GM23338 (cell line): ENCODE data around the gene CLCN4. TPM values are rescaled to one million over a fixed set of nuclear protein-coding genes. Genes with fewer than 3 reads are reported as not detected.

ENCODE experiments used
- ATAC-seq: fragments of 200-7000 bp; cut with Tn5 transposase; 3 replicates; pipeline ENCODE4 v1.9.1; 2020
- DNase-seq: peaks from one replicate; pipeline ENCODE4 v3.0.0-alpha.2; 2015; ENCODE audit warnings: low spot score
- H2AFZ ChIP-seq: fragments of 200-600 bp; sonication (generic); 2 replicates; pipeline ENCODE4 v1.8.0; 2016; ENCODE audit warnings: antibody characterized with exemption, mild to moderate bottlenecking, moderate library complexity
- H3F3A ChIP-seq: fragments of 200-600 bp; sonication (generic); replicated peaks from 2 replicates; pipeline ENCODE4 v1.8.0; 2017; ENCODE audit warnings: antibody characterized with exemption, mixed run types, low read depth
- H3K27ac ChIP-seq: fragments of 200-600 bp; sonication (generic); 2 replicates; pipeline ENCODE4 v1.6.1; 2016; ENCODE audit warnings: low read depth
- H3K27me3 ChIP-seq: fragments of 200-600 bp; sonication (generic); 2 replicates; pipeline ENCODE4 v1.8.0; 2016; ENCODE audit warnings: mild to moderate bottlenecking, mixed run types, moderate library complexity; ENCODE audit not compliant: insufficient read depth
- H3K36me3 ChIP-seq: fragments of 200-600 bp; sonication (generic); 2 replicates; pipeline ENCODE4 v1.8.0; 2016; ENCODE audit warnings: mild to moderate bottlenecking; ENCODE audit not compliant: insufficient read depth
- H3K4me1 ChIP-seq: fragments of 200-600 bp; sonication (generic); 2 replicates; pipeline ENCODE4 v1.8.0; 2016; ENCODE audit warnings: mild to moderate bottlenecking, moderate library complexity; ENCODE audit not compliant: insufficient read depth
- H3K4me2 ChIP-seq: fragments of 200-600 bp; sonication (generic); 2 replicates; pipeline ENCODE4 v1.7.1; 2017; ENCODE audit warnings: mixed run types
- H3K4me3 ChIP-seq: fragments of 200-600 bp; sonication (generic); 2 replicates; pipeline ENCODE4 v1.6.1; 2016; ENCODE audit warnings: mixed run types
- H3K79me2 ChIP-seq: fragments of 200-600 bp; sonication (generic); replicated peaks from 2 replicates; pipeline ENCODE4 v1.8.0; 2017; ENCODE audit warnings: mild to moderate bottlenecking; ENCODE audit not compliant: insufficient read depth
- H3K9me2 ChIP-seq: fragments of 200-600 bp; sonication (generic); 2 replicates; pipeline ENCODE4 v1.8.0; 2017; ENCODE audit not compliant: insufficient read depth
- H4K20me1 ChIP-seq: fragments of 200-600 bp; sonication (generic); replicated peaks from 2 replicates; pipeline ENCODE4 v1.8.0; 2017; ENCODE audit warnings: mild to moderate bottlenecking; ENCODE audit not compliant: insufficient read depth
- H3K27ac Mint-ChIP-seq: 2 replicates; pipeline ENCODE4 v1.8.0; 2020; ENCODE audit warnings: inconsistent platforms, mild to moderate bottlenecking, moderate library complexity, mixed read lengths
- H3K27me3 Mint-ChIP-seq: 3 replicates; pipeline ENCODE4 v1.8.0; 2022; ENCODE audit warnings: low read depth, mild to moderate bottlenecking, moderate library complexity, mixed read lengths, inconsistent platforms; ENCODE audit not compliant: insufficient read depth, poor library complexity
- H3K36me3 Mint-ChIP-seq: 3 replicates; pipeline ENCODE4 v1.8.0; 2021; ENCODE audit warnings: low read depth, mild to moderate bottlenecking, inconsistent platforms, moderate library complexity, mixed read lengths
- H3K4me1 Mint-ChIP-seq: 3 replicates; pipeline ENCODE4 v1.8.0; 2020; ENCODE audit warnings: mild to moderate bottlenecking, inconsistent platforms, mixed read lengths
- H3K4me3 Mint-ChIP-seq: 3 replicates; pipeline ENCODE4 v1.8.0; 2021; ENCODE audit warnings: moderate library complexity, mild to moderate bottlenecking, inconsistent platforms, mixed read lengths
- H3K9me3 Mint-ChIP-seq: 3 replicates; pipeline ENCODE4 v1.8.0; 2020; ENCODE audit warnings: moderate library complexity, mild to moderate bottlenecking, inconsistent platforms, mixed read lengths
- CREB1 ChIP-seq: fragments of 250-450 bp; sonication (Bioruptor Pico); IDR thresholded peaks from 2 replicates; pipeline ENCODE4 v1.5.0; 2020; ENCODE audit warnings: low read depth, mild to moderate bottlenecking, moderate library complexity
- CTCF ChIP-seq, 2 experiments: fragments of 200-600 bp in 1 of 2; sonication (generic) in 1 of 2; conservative IDR thresholded peaks; 2 replicates each; pipeline versions ENCODE4 v1.5.1 to v1.6.1; 2016 to 2017; ENCODE audit warnings: antibody characterized with exemption in 2 of 2, low read depth in 2 of 2, mild to moderate bottlenecking in 2 of 2, moderate library complexity in 1 of 2
- ETS1 ChIP-seq: IDR thresholded peaks from 2 replicates; pipeline ENCODE4 v1.6.1; 2016; ENCODE audit warnings: antibody characterized with exemption
- EZH2 ChIP-seq: fragments of 200-600 bp; sonication (generic); IDR thresholded peaks from one replicate; pipeline ENCODE4 v1.8.0; 2017; ENCODE audit warnings: antibody characterized with exemption, mild to moderate bottlenecking, low read depth; ENCODE audit not compliant: unreplicated experiment
- EZH2phosphoT487 ChIP-seq: fragments of 200-600 bp; sonication (generic); IDR thresholded peaks from one replicate; pipeline ENCODE4 v1.8.1; 2018; ENCODE audit warnings: antibody characterized with exemption; ENCODE audit not compliant: unreplicated experiment
- JUNB ChIP-seq: IDR thresholded peaks from one replicate; pipeline ENCODE4 v1.6.1; 2016; ENCODE audit warnings: antibody characterized with exemption; ENCODE audit not compliant: unreplicated experiment
- NANOG ChIP-seq: IDR thresholded peaks from 2 replicates; pipeline ENCODE4 v1.6.1; 2016; ENCODE audit warnings: antibody characterized with exemption, borderline replicate concordance
- POLR2AphosphoS5 ChIP-seq: IDR thresholded peaks from 2 replicates; pipeline ENCODE4 v1.6.1; 2016; ENCODE audit warnings: antibody characterized with exemption, low read depth
- REST ChIP-seq: IDR thresholded peaks from one replicate; pipeline ENCODE4 v1.6.1; 2018; ENCODE audit warnings: antibody characterized with exemption; ENCODE audit not compliant: unreplicated experiment
- STAT1 ChIP-seq: IDR thresholded peaks from one replicate; pipeline ENCODE4 v1.6.1; 2016; ENCODE audit warnings: antibody characterized with exemption; ENCODE audit not compliant: unreplicated experiment
- ZNF114 ChIP-seq: fragments of 250-450 bp; sonication (Bioruptor Pico); IDR thresholded peaks from 2 replicates; pipeline ENCODE4 v1.5.0; 2020; ENCODE audit warnings: mild to moderate bottlenecking, moderate library complexity
- ZNF331 ChIP-seq: fragments of 250-450 bp; sonication (Bioruptor Pico); IDR thresholded peaks from 2 replicates; pipeline ENCODE4 v1.5.0; 2020; ENCODE audit warnings: low read depth, mild to moderate bottlenecking, moderate library complexity
- ZNF462 ChIP-seq: fragments of 250-450 bp; sonication (Bioruptor Pico); IDR thresholded peaks from 2 replicates; pipeline ENCODE4 v1.5.0; 2020; ENCODE audit warnings: mild to moderate bottlenecking, moderate library complexity
- polyA plus RNA-seq: library from polyadenylated mRNA; unstranded; fragments of >200 nt; fragmentation: Nextera tagmentation; extraction: Ambion mirVana; gene quantifications from 2 replicates; pipeline ENCODE4 v1.2.1, GENCODE V29; 2016
- total RNA-seq: library from RNA; depleted of rRNA; stranded (reverse); fragments of >200 nt; shearing (Covaris generic); gene quantifications from 2 replicates; pipeline ENCODE4 v1.2.3, GENCODE V29; 2014

CLCN4 gene
- total and polyA plus RNA-seq, 2 experiments from 2014 or later = 1.2 to 4.9 TPM

GRCh38 chrX:10157543-10157942, 768 bp downstream of the CLCN4 start:
- Mint-ChIP-seq H3K4me3 (peak overlapping the region; percentile 72; the same call in 2 of the 3 replicates), H3K27ac (no peak overlapping the region), H3K4me1 (peaks cover 25% of the 10 kb centered on the region), H3K9me3 (no peaks in the 10 kb centered on the region), H3K36me3 (no peaks in the 10 kb centered on the region), H3K27me3 (peaks cover 1% of the 10 kb centered on the region)
- no peak overlapping the region for H3K27ac ChIP-seq
- H3K4me3 ChIP-seq = peak overlapping the region; percentile 53
- no peaks in the 10 kb centered on the region for H3K79me2 ChIP-seq
- H3K36me3 ChIP-seq = no peaks in the 10 kb centered on the region
- peaks cover 8% of the 10 kb centered on the region for H3K27me3 ChIP-seq
- DNase-seq (no peak), ATAC-seq (no peak)
- no peak overlapping the region; the same call in 1 of the 2 replicates for H2AFZ ChIP-seq
- H3K9me2 ChIP-seq = no peaks in the 10 kb centered on the region
- H3K4me2 ChIP-seq = peak overlapping the region; percentile 81
- TF ChIP-seq CREB1 (CRISPR knock-in tag) = no peak
- no peak for TF ChIP-seq ZNF331
- TF ChIP-seq POLR2AphosphoS5 = no peak
- no peak for TF ChIP-seq ZNF114 (CRISPR knock-in tag)
- TF ChIP-seq NANOG = no peak
- TF ChIP-seq CTCF (conservative IDR thresholded peaks at IDR 0.05; ENCODE audit: low read depth in 2 of 2) = no peak
- TF ChIP-seq EZH2 = no peak
- TF ChIP-seq STAT1 = no peak
- no peak for TF ChIP-seq ETS1
- TF ChIP-seq EZH2phosphoT487 = no peak
- TF ChIP-seq ZNF462 (CRISPR knock-in tag) = no peak
- no peak for TF ChIP-seq JUNB
- TF ChIP-seq REST = no peak
- H3F3A ChIP-seq = no peaks in the 10 kb centered on the region
- peaks cover 10% of the 10 kb centered on the region for H3K4me1 ChIP-seq
- no peaks in the 10 kb centered on the region for H4K20me1 ChIP-seq
